Mesendoderm (in vitro differentiated cells): Measurements from ENCODE around the gene LRIG1.

Experiments
- DNase-seq: peaks from one replicate; pipeline ENCODE4 v3.0.0; 2013
- H2AK5ac ChIP-seq: 2 replicates; pipeline ENCODE4 v1.6.1; 2013; ENCODE audit warnings: low read length, inconsistent platforms
- H2BK120ac ChIP-seq: 2 replicates; pipeline ENCODE4 v1.6.1; 2013; ENCODE audit warnings: low read depth, mild to moderate bottlenecking, low read length, moderate library complexity, mixed read lengths
- H2BK15ac ChIP-seq: replicated peaks from 2 replicates; pipeline ENCODE4 v1.6.1; 2013; ENCODE audit warnings: low read depth, mild to moderate bottlenecking, moderate library complexity
- H2BK5ac ChIP-seq: 2 replicates; pipeline ENCODE4 v1.6.1; 2013; ENCODE audit warnings: low read length, inconsistent platforms
- H3K18ac ChIP-seq: 2 replicates; pipeline ENCODE4 v1.6.1; 2013; ENCODE audit warnings: mild to moderate bottlenecking, low read length, mixed read lengths
- H3K23ac ChIP-seq: one replicate; pipeline ENCODE4 v1.6.1; 2013; ENCODE audit warnings: low read length
- H3K27ac ChIP-seq: 2 replicates; pipeline ENCODE4 v1.5.1; 2013; ENCODE audit warnings: low read depth, mild to moderate bottlenecking, inconsistent platforms, low read length, moderate library complexity
- H3K27me3 ChIP-seq: 2 replicates; pipeline ENCODE4 v1.6.1; 2013; ENCODE audit warnings: low read length, control low read depth, mild to moderate bottlenecking, inconsistent platforms; ENCODE audit not compliant: insufficient read depth, poor library complexity
- H3K36me3 ChIP-seq: 2 replicates; pipeline ENCODE4 v1.6.1; 2013; ENCODE audit warnings: low read length, inconsistent platforms; ENCODE audit not compliant: control insufficient read depth, insufficient read depth
- H3K4ac ChIP-seq: one replicate; pipeline ENCODE4 v1.6.1; 2013; ENCODE audit warnings: low read depth, mild to moderate bottlenecking, low read length, moderate library complexity
- H3K4me1 ChIP-seq: 2 replicates; pipeline ENCODE4 v1.6.1; 2013; ENCODE audit warnings: low read depth, low read length, inconsistent platforms; ENCODE audit not compliant: control insufficient read depth
- H3K4me2 ChIP-seq: 2 replicates; pipeline ENCODE4 v1.6.1; 2013; ENCODE audit warnings: low read length
- H3K4me3 ChIP-seq: 2 replicates; pipeline ENCODE4 v1.5.1; 2013; ENCODE audit warnings: mild to moderate bottlenecking, low read length
- H3K56ac ChIP-seq: one replicate; pipeline ENCODE4 v1.6.1; 2013; ENCODE audit warnings: low read length
- H3K79me1 ChIP-seq: 2 replicates; pipeline ENCODE4 v1.6.1; 2013; ENCODE audit warnings: low read length, inconsistent platforms
- H3K79me2 ChIP-seq: 2 replicates; pipeline ENCODE4 v1.6.1; 2013; ENCODE audit warnings: mild to moderate bottlenecking, low read length; ENCODE audit not compliant: control insufficient read depth, insufficient read depth
- H3K9ac ChIP-seq: 2 replicates; pipeline ENCODE4 v1.6.1; 2013; ENCODE audit warnings: low read length, inconsistent platforms
- H4K5ac ChIP-seq: one replicate; pipeline ENCODE4 v1.6.1; 2013; ENCODE audit warnings: low read length
- H4K8ac ChIP-seq: one replicate; pipeline ENCODE4 v1.6.1; 2013; ENCODE audit warnings: low read depth, mild to moderate bottlenecking, control low read depth, low read length, moderate library complexity
- WGBS: extraction: QIAGEN DNeasy Blood & Tissue Kit; methylation state at CpG from one replicate; pipeline ENCODE4 v1.1.7; 2013; ENCODE audit warnings: low lambda C conversion rate, missing lambda C conversion rate; ENCODE audit not compliant: insufficient coverage; ENCODE audit errors: extremely low coverage; 5-methylcytosine and 5-hydroxymethylcytosine counted together

Gene LRIG1

DNA sequence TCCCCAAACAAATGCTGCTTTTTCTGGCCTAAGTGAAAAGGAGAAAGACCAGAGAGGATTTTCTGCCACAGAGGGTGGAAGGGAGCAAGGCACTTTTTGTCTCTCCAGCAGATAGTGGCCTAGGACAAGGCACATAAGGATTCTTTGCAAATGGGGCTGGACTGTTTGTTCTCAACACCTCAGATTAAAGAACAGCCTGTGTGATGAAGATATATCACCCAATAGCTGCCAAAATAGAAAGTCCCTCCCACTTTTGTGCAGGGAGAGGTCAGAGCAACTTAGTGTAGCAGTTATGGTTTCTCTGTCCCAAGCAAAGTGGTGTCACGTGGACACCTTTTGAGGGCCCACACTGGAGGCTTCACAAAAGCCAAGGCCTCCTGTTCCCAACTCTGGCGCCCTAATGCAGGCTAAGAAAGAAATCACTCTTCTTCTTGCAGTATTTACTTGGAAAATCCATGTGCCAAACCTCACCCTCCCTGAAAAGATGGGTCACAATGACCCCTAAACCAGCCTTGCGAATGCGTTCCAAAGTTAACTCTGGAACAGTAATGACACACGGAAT is 84.9 kb downstream of the LRIG1 start:
- no CpG with 5 or more reads among the region's 5 CpGs for WGBS
- peak overlapping the region; percentile 75 for H3K56ac ChIP-seq
- H2AK5ac ChIP-seq = no peak overlapping the region
- no peak overlapping the region for H3K23ac ChIP-seq
- H3K79me1 ChIP-seq = peaks cover 14% of the 10 kb centered on the region
- peak overlapping the region; percentile 76 for H2BK5ac ChIP-seq
- H3K4me3 ChIP-seq = no peak overlapping the region
- no peak overlapping the region for H2BK15ac ChIP-seq
- peak overlapping the region; percentile 28 for H3K9ac ChIP-seq
- H4K5ac ChIP-seq = no peak overlapping the region
- H3K27me3 ChIP-seq = no peaks in the 10 kb centered on the region
- no peak overlapping the region for H3K4ac ChIP-seq
- H3K4me1 ChIP-seq = peaks cover 20% of the 10 kb centered on the region
- H3K36me3 ChIP-seq = peaks cover 2% of the 10 kb centered on the region
- no peak for DNase-seq
- H4K8ac ChIP-seq = no peak overlapping the region
- H3K4me2 ChIP-seq = no peak overlapping the region
- peak overlapping the region; percentile 15 for H3K18ac ChIP-seq
- peak overlapping the region; percentile 76 for H3K27ac ChIP-seq
- peak overlapping the region; percentile 31 for H2BK120ac ChIP-seq
- peaks cover 10% of the 10 kb centered on the region for H3K79me2 ChIP-seq

- Histone ChIP-seq H3K79me2 (peaks cover 9% of the 10 kb centered on the region), H3K79me1 (peaks cover 14% of the 10 kb centered on the region), H2BK15ac (no peak overlapping the region), H2BK120ac (no peak overlapping the region), H2BK5ac (peak overlapping the region; percentile 46), H4K8ac (no peak overlapping the region), H3K18ac (peak overlapping the region; percentile 61), H3K23ac (no peak overlapping the region), H3K4ac (no peak overlapping the region), H3K56ac (peak overlapping the region; percentile 44), H4K5ac (no peak overlapping the region), H3K9ac (no peak overlapping the region), H3K27ac (no peak overlapping the region), H3K4me2 (no peak overlapping the region), H3K4me1 (peaks cover 20% of the 10 kb centered on the region), H2AK5ac (no peak overlapping the region), H3K4me3 (no peak overlapping the region), H3K36me3 (peaks cover 2% of the 10 kb centered on the region), H3K27me3 (no peaks in the 10 kb centered on the region)
- no CpG with 5 or more reads among the region's 5 CpGs for WGBS
- no peak for DNase-seq
These were observed 86.0 kb downstream of the LRIG1 start for GRCh38 chr3:66414846-66415245.

DNA sequence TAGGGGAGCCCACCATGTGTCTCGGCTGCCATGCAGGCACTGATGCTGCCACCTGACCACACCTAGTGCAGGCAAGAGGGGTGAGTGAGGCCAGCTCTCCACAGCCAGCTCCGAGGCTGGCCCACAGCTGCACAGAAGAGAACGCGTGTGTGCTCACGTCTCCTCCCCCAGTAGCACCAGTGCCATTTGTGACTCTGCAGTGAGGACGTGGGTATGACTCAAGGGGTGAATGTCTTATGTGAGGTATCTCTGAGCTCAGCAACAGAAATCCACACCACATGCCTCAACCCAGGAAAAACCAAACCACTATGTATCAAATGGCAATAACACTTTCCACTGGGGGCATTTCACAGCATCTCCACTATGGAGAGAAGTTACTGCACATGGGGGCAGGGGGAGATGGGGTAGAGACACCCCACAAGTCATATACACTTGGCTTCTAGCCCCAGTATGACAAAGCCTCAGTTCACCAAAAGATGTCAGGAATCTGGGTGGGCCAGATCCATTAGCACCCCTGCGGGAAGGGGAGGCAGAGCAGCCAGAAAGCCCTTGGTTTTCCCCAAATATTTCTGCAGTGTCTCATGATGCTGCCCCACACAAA is 87.6 kb downstream of the LRIG1 start:
- peaks cover 20% of the 10 kb centered on the region for H3K4me1 ChIP-seq
- DNase-seq = no peak

GRCh38 chr3:66411961-66412887 is 88.6 kb downstream of the LRIG1 start:
- Histone ChIP-seq H3K4me3 (no peak overlapping the region), H2BK15ac (no peak overlapping the region), H3K27ac (no peak overlapping the region), H3K79me1 (peaks cover 2% of the 10 kb centered on the region), H3K23ac (no peak overlapping the region), H3K36me3 (peaks cover 2% of the 10 kb centered on the region), H4K5ac (no peak overlapping the region), H3K4ac (no peak overlapping the region), H2BK5ac (no peak overlapping the region), H4K8ac (no peak overlapping the region), H3K9ac (no peak overlapping the region), H2BK120ac (no peak overlapping the region), H2AK5ac (no peak overlapping the region), H3K79me2 (no peaks in the 10 kb centered on the region), H3K4me2 (no peak overlapping the region), H3K56ac (no peak overlapping the region), H3K27me3 (no peaks in the 10 kb centered on the region), H3K4me1 (peaks cover 14% of the 10 kb centered on the region), H3K18ac (no peak overlapping the region)
- DNase-seq = no peak
- WGBS = no CpG with 5 or more reads among the region's 24 CpGs

More for the DNA sequence above, 87.6 kb downstream of the LRIG1 start:
- Histone ChIP-seq H3K4ac (no peak overlapping the region), H2BK5ac (no peak overlapping the region), H3K9ac (no peak overlapping the region), H3K4me3 (no peak overlapping the region), H3K56ac (peak overlapping the region; percentile 31), H3K4me2 (no peak overlapping the region), H2AK5ac (no peak overlapping the region), H4K8ac (no peak overlapping the region), H3K27ac (no peak overlapping the region), H2BK120ac (no peak overlapping the region), H3K27me3 (no peaks in the 10 kb centered on the region), H4K5ac (no peak overlapping the region), H3K18ac (no peak overlapping the region), H2BK15ac (no peak overlapping the region), H3K23ac (no peak overlapping the region), H3K36me3 (peaks cover 2% of the 10 kb centered on the region), H3K79me2 (peaks cover 2% of the 10 kb centered on the region), H3K79me1 (peaks cover 5% of the 10 kb centered on the region)
- WGBS = no CpG with 5 or more reads among the region's 7 CpGs

DNA sequence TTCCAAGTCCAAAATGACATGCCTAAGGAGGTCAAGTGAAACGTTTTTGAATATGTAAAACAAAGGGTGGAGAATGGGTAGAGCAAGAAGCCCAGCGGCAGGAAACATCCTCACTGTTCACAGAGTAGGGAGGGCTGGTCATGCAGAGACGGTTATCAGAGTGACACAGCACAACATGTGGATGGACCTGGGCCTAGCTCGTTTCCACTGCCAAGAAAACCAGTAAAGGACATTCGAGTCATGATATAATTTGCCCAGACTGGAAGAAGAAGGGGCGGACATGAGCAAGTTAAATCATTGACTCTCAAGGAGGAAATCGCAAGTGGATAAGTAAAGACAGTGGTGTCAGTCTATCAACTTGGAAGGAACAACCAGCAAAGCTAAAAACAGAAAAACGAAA is 89.3 kb downstream of the LRIG1 start:
- H3K27ac ChIP-seq = no peak overlapping the region
- H4K8ac ChIP-seq = no peak overlapping the region
- no peak overlapping the region for H2BK5ac ChIP-seq
- H3K18ac ChIP-seq = no peak overlapping the region
- H3K79me1 ChIP-seq = peaks cover 2% of the 10 kb centered on the region
- no peak overlapping the region for H3K4me3 ChIP-seq
- H3K9ac ChIP-seq = no peak overlapping the region
- WGBS = no CpG with 5 or more reads among the region's 8 CpGs
- no peak overlapping the region for H3K56ac ChIP-seq
- no peak overlapping the region for H3K4ac ChIP-seq
- H3K4me1 ChIP-seq = peaks cover 10% of the 10 kb centered on the region
- peaks cover 2% of the 10 kb centered on the region for H3K36me3 ChIP-seq
- H4K5ac ChIP-seq = no peak overlapping the region
- H2AK5ac ChIP-seq = no peak overlapping the region
- no peak overlapping the region for H3K4me2 ChIP-seq
- no peaks in the 10 kb centered on the region for H3K79me2 ChIP-seq
- no peak overlapping the region for H2BK15ac ChIP-seq
- no peak overlapping the region for H2BK120ac ChIP-seq
- no peaks in the 10 kb centered on the region for H3K27me3 ChIP-seq
- DNase-seq = peak; percentile 38
- no peak overlapping the region for H3K23ac ChIP-seq
